Erythroblast (primary cell): ENCODE data around the gene MYBPH.

Experiments
- GATA1 ChIP-seq: IDR thresholded peaks from 2 replicates; pipeline ENCODE4 v1.6.1; 2011; ENCODE audit warnings: low read depth, mild to moderate bottlenecking, control low read depth, low read length, moderate library complexity
- POLR2A ChIP-seq: IDR thresholded peaks from 2 replicates; pipeline ENCODE4 v1.6.1; 2011; ENCODE audit warnings: mild to moderate bottlenecking, low read length

DNA sequence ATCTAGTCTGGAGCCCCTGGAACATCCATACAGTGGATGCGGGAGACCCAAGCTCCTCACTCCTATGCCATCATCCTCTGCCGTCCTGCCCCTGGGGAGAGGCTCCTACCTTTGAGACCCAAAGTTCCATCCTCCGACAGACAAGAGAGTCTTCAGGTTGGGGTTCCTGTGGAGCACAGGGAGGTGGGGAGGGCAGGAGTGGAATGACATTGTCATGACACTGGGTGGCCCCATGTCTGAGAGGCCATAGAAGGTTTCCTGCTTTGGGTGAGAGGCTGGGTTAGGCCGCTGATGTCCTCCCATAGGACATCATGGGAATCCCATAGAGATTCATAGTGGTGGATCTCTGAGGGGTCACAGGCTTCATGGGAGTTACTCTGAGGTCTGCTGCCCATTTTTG lies 8.8 kb upstream of the MYBPH start:
- TF ChIP-seq POLR2A (no peak), GATA1 (no peak)
